ENCODE results near the gene HACD2.

HACD2 gene

DNA sequence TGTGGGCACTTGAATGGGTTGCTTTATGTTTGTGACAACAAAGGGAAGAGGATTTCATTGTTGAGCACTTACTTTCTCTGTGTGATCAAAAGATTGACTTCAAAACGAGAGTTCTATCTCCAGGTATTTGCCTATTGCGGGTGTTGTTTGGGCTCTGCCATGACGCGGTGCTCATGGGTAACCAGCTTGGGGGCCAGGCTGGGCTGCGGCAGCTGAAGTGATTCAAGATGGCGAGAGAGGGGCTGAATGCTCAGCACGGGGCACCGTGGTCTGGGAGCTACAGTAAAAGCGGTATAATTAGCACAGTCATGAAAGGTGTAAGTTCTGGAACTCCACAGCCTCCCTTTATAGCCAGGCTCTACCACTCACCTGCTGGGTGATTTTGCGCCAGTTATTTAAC is 105.0 kb downstream of the HACD2 start:
- DNase-seq: no peak

DNA sequence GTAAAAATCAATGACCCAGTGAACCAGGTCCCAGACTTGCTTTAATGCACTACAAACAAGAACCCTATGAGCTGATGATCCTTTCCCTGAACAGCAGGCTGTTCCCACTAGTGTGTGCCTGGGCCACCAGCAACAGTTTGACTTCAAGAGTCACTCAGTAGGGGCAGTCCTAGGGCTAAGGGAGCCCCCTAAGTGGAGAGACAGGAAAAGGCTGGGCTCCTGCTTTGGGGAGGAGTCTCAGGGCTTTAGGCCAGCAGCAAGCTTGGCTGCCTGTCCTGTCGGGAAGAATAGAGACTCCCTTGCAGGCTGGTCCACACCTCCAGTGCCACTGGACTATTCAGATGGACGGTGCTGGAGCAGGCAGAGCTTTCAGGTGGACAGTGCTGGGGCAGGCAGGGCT is 106.5 kb downstream of the HACD2 start:
- no peak for DNase-seq

GRCh38 chr3:123476967-123477750 is 107.7 kb downstream of the HACD2 start:
- DNase-seq: no peak

DNA sequence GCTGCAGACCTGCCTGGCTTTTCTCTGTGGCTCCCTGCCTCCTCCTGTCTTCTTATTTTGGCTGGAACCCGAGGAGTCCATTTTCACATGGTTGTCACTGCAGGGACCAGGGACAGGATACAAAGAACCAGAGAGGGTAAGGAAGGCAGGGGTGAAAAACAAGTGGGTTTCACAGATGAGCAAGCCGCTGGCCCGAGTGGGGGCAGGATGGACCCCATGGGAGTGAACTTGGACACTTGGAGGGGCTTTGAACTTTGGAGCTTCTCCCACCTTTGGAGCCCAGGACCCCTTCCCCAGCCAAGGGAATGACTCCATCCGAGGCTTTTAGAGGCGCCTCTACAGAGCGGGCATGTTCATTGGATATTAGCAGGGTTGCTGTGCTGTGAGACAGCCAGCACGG is 109.1 kb downstream of the HACD2 start:
- no peak for DNase-seq

- DNase-seq: no peak
These were observed 113.7 kb downstream of the HACD2 start for GRCh38 chr3:123471106-123471505.

DNA sequence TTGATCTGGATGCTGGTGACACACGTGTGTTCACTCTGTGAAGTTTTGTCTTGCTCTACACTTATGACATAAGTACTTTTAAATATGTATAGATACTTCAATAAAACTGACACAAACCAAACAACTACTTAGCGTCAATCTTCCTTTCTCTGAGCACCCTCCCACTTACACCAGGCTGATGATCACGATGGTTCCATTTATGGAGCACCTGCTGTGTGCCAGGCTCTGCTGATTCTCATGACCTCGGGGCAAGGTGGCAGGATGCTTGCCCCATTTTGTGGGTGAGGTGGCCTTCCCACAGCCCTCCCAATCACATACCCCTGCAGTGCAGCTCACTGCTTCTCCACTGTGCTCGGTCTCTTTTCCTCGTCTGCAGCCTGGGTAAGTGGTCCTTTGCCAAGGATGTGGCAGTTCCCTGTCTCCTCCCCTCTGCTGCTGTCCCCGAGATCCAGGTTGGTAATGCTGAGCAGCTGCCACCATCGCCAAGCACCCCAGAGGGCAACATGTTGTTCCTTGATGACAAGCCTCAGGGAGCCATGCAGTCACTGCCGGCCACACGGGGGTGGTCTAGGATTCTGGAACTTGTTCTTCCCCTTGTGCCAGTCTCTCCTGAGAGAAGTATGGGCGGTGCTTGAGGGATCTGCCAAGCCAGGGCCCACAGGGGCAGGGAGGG is 115.4 kb downstream of the HACD2 start:
- DNase-seq: no peak

- DNase-seq: no peak
These were observed 117.8 kb downstream of the HACD2 start for GRCh38 chr3:123467046-123467445.

- no peak for DNase-seq
These were observed 120.6 kb downstream of the HACD2 start for GRCh38 chr3:123464211-123464610.

GRCh38 chr3:123459862-123460261 is 125.0 kb downstream of the HACD2 start:
- no peak for DNase-seq

DNA sequence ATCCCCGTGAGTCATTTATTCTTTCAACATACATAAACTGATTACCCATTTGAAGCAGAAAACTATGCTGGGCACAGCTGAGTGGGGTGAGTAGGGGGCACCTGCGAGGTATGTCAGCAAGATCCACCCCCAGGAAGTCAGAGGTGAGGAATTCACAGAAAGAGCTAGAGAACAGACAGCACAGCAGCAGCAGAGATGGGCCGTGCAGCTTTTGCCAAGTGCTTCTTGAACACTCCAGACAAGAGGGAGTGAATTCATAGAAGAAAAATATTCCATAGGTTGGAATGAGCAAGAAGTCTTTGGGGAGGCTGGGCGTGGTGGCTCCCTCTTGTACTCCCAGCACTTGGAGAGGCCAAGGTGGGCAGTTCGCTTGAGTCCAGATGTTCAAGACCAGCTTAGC is 126.6 kb downstream of the HACD2 start:
- no peak for DNase-seq

- no peak for DNase-seq
These were observed 127.0 kb downstream of the HACD2 start for GRCh38 chr3:123457841-123458240.

GRCh38 chr3:123453675-123454074 is 131.2 kb downstream of the HACD2 start:
- DNase-seq: no peak

- no peak for DNase-seq
These were observed 133.7 kb downstream of the HACD2 start for GRCh38 chr3:123451186-123451585.

DNA sequence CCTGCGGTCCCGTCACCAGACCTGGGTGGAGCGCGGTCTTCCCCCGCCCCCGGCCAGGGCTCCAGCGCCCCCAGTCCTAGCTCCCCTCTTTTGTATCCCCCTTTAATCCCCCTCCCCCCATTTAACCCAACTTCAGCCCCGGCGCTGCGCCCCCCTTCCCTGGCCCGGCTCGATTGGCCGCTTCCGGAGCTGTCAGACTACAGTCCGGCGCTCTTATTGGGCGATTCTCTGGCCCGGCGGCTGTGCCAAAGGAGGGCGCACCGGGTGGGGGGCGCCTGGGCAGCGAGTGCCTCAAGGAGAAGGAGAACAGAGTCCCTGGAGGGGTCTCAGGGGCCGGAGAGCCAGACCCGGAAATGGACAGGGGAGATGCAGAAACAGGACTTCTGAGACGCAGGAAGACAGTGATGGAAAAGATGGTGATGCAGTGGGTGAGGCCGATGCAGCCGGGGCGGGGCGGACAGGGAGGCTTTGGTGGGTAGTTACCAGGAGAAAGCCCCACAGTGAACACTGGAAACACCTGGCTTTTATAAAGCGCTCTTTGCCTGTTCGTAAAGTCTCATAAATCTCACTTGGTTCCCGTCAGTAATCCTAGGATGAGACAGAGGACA is 134.8 kb downstream of the HACD2 start:
- no peak for DNase-seq

GRCh38 chr3:123449102-123449996 is 135.5 kb downstream of the HACD2 start:
- no peak for DNase-seq

- no peak for DNase-seq
These were observed 136.2 kb downstream of the HACD2 start, which contains the start of gene ADCY5 for GRCh38 chr3:123448536-123449101. Gene ADCY5 (minus strand): TSS chr3:123449090. CDS start chr3:123448545, 545 bp downstream.

- DNase-seq: peak; percentile 15
These were observed 136.9 kb downstream of the HACD2 start for GRCh38 chr3:123447749-123448517.

GRCh38 chr3:123447416-123447748 is 137.5 kb downstream of the HACD2 start:
- DNase-seq: no peak

GRCh38 chr3:123446610-123447109 is 138.2 kb downstream of the HACD2 start:
- DNase-seq: no peak

DNA sequence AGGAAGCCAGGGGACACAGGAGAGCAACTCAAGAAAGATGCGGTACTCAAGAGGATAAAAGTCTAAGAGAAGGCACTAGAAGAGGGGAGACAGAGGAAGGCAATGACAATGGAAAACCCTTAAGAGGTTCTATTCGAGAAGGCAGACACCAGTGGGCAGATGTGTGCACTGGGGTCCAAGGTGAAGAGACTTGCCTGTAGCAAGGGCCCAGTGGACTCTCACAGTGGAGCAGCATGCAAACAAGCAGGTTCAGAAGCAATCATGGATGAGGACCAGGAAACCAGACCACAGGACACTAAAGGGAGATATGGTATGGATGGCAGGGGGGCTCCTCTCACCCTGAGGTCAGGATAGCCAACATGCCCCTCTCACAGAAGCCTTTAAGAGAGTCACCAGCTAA is 138.6 kb downstream of the HACD2 start:
- DNase-seq: no peak

DNA sequence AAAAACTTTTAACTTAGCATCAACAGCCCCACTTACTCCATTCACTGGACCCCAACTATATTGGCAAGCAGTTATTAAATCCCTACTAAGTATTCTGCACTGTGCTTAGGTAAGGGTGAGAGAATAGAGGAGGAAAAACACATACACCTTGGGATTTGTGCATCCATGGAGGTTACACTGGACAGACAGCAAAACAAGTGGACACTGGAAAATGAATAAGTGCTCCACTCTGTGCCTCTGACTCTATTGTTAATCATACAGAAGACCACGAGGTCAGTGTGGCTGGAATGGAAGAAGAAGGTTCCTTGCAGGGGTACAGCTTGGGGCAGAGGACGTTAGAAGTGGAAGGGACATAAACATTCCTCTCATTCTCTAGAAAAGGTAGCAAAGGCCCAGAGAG is 139.2 kb downstream of the HACD2 start:
- no peak for DNase-seq

GRCh38 chr3:123444744-123445143 is 140.1 kb downstream of the HACD2 start:
- no peak for DNase-seq

Data from NCI-H345 (cell line).